SK-N-SH (cell line): ENCODE results near the gene KCNF1. TPM values are rescaled to one million over a fixed set of nuclear protein-coding genes. Genes with fewer than 3 reads are reported as not detected.

Source experiments
- CTCF ChIA-PET: fragments of 300-600, 350-600 bp; formaldehyde crosslinking; extraction: SDS; loops from one replicate; lab custom pipeline; 2021; lab: Yijun Ruan, JAX
- POLR2A ChIA-PET: fragments of 350-600 bp; sonication (Branson Sonifier 250); formaldehyde crosslinking; extraction: SDS; loops from one replicate; lab custom pipeline; 2020; ENCODE audit warnings: antibody characterized with exemption, inconsistent platforms; lab: Yijun Ruan, JAX
- DNase-seq: peaks from one replicate; pipeline ENCODE4 v3.0.0; 2012
- H2AFZ ChIP-seq: fragments of 200-600 bp; sonication (generic); 2 replicates; pipeline ENCODE4 v1.8.1; 2016; ENCODE audit warnings: antibody characterized with exemption, mild to moderate bottlenecking, low read depth
- H3F3A ChIP-seq: fragments of 200-600 bp; sonication (generic); replicated peaks from 2 replicates; pipeline ENCODE3; 2016; ENCODE audit warnings: antibody characterized with exemption, mild to moderate bottlenecking; ENCODE audit not compliant: insufficient read depth
- H3K27ac ChIP-seq, 2 experiments: fragments of 200-500 bp in 1 of 2; fragments of 200-600 bp in 1 of 2; sonication (Bioruptor generic) in 1 of 2; sonication (generic), shearing (Covaris generic) in 1 of 2; 2 replicates each; pipeline versions ENCODE4 v1.5.1 to v1.6.1; 2014 to 2016; ENCODE audit warnings: low read depth in 2 of 2, inconsistent platforms in 1 of 2, low read length in 1 of 2, mild to moderate bottlenecking in 1 of 2, mixed read lengths in 1 of 2
- H3K27me3 ChIP-seq: fragments of 200-600 bp; sonication (generic), shearing (Covaris generic); 2 replicates; pipeline ENCODE4 v1.6.1; 2016; ENCODE audit warnings: mixed run types; ENCODE audit not compliant: insufficient read depth
- H3K36me3 ChIP-seq, 2 experiments: fragments of 200-500 bp in 1 of 2; fragments of 200-600 bp in 1 of 2; sonication (Bioruptor generic) in 1 of 2; sonication (generic) in 1 of 2; replicated peaks in 1 of 2; 2 replicates each; pipeline versions ENCODE3 to v1.5.1; 2014 to 2016; ENCODE audit warnings: low read length in 1 of 2, mild to moderate bottlenecking in 1 of 2; ENCODE audit not compliant: insufficient read depth in 2 of 2, control insufficient read depth in 1 of 2
- H3K4me1 ChIP-seq, 2 experiments: fragments of 200-500 bp in 1 of 2; fragments of 200-600 bp in 1 of 2; sonication (Bioruptor generic) in 1 of 2; sonication (generic), shearing (Covaris generic) in 1 of 2; 2 replicates each; pipeline versions ENCODE4 v1.5.1 to v1.6.1; 2014 to 2016; ENCODE audit warnings: low read depth in 1 of 2, low read length in 1 of 2, mixed run types in 1 of 2; ENCODE audit not compliant: insufficient read depth in 2 of 2, control insufficient read depth in 1 of 2
- H3K4me2 ChIP-seq: fragments of 200-600 bp; sonication (generic), shearing (Covaris generic); 2 replicates; pipeline ENCODE4 v1.6.1; 2017; ENCODE audit warnings: mixed run types
- H3K4me3 ChIP-seq, 2 experiments: fragments of 200-500 bp in 1 of 2; fragments of 200-600 bp in 1 of 2; sonication (Bioruptor generic) in 1 of 2; sonication (generic), shearing (Covaris generic) in 1 of 2; 2 replicates each; pipeline versions ENCODE4 v1.5.1 to v1.8.1; 2014 to 2016; ENCODE audit warnings: low read depth in 2 of 2, inconsistent platforms in 1 of 2, low read length in 1 of 2, mild to moderate bottlenecking in 1 of 2, mixed read lengths in 1 of 2, moderate library complexity in 1 of 2
- H3K79me2 ChIP-seq: fragments of 200-600 bp; sonication (generic); 2 replicates; pipeline ENCODE4 v1.8.1; 2017; ENCODE audit warnings: mild to moderate bottlenecking; ENCODE audit not compliant: insufficient read depth
- H3K9ac ChIP-seq: fragments of 200-600 bp; sonication (generic); 2 replicates; pipeline ENCODE4 v1.6.1; 2017; ENCODE audit warnings: mixed run types
- H3K9me2 ChIP-seq: fragments of 200-600 bp; sonication (generic); 2 replicates; pipeline ENCODE4 v1.6.1; 2017; ENCODE audit warnings: mixed run types
- H3K9me3 ChIP-seq: fragments of 200-600 bp; sonication (generic); 2 replicates; pipeline ENCODE4 v1.6.1; 2017; ENCODE audit warnings: mixed run types, mild to moderate bottlenecking, moderate library complexity
- H4K20me1 ChIP-seq: fragments of 200-600 bp; sonication (generic); 2 replicates; pipeline ENCODE4 v1.6.1; 2017; ENCODE audit warnings: mild to moderate bottlenecking, mixed run types; ENCODE audit not compliant: insufficient read depth
- CHD2 ChIP-seq: fragments of 150-350 bp; IDR thresholded peaks from 2 replicates; pipeline ENCODE4 v1.6.1; 2018; ENCODE audit warnings: low read length; ENCODE audit not compliant: partially characterized antibody
- CTCF ChIP-seq: fragments of 200-600 bp; sonication (generic); IDR thresholded peaks from 2 replicates; pipeline ENCODE4 v1.6.1; 2017; ENCODE audit warnings: antibody characterized with exemption, mild to moderate bottlenecking, moderate library complexity
- ELF1 ChIP-seq: IDR thresholded peaks from 2 replicates; pipeline ENCODE4 v1.4.0; 2012
- EZH2phosphoT487 ChIP-seq: fragments of 200-600 bp; sonication (generic); IDR thresholded peaks from 2 replicates; pipeline ENCODE4 v1.6.1; 2017; ENCODE audit warnings: low read depth, mixed run types, mild to moderate bottlenecking, antibody characterized with exemption, moderate library complexity, borderline replicate concordance
- FOSL2 ChIP-seq: IDR thresholded peaks from 2 replicates; pipeline ENCODE4 v1.4.0; 2012; ENCODE audit warnings: low read depth, mild to moderate bottlenecking, moderate library complexity, borderline replicate concordance
- FOXJ3 ChIP-seq: sonication (generic); formaldehyde crosslinking; IDR thresholded peaks from 2 replicates; pipeline ENCODE4 v1.5.1; 2020; ENCODE audit warnings: mild to moderate bottlenecking, missing genetic modification reagents
- GABPA ChIP-seq: IDR thresholded peaks from 2 replicates; pipeline ENCODE4 v1.4.0; 2012; ENCODE audit warnings: low read depth, mild to moderate bottlenecking
- IRF3 ChIP-seq: fragments of 150-350 bp; IDR thresholded peaks from 2 replicates; pipeline ENCODE4 v1.6.1; 2016; ENCODE audit warnings: mild to moderate bottlenecking, low read depth, low read length
- JUND ChIP-seq: IDR thresholded peaks from 2 replicates; pipeline ENCODE4 v1.4.0; 2012
- MAX ChIP-seq: IDR thresholded peaks from 2 replicates; pipeline ENCODE4 v1.4.0; 2012; ENCODE audit warnings: low read depth
- MEF2A ChIP-seq: IDR thresholded peaks from 2 replicates; pipeline ENCODE4 v1.4.0; 2012; ENCODE audit warnings: low read depth, borderline replicate concordance
- MXI1 ChIP-seq: IDR thresholded peaks from 2 replicates; pipeline ENCODE4 v1.6.1; 2012; ENCODE audit warnings: mild to moderate bottlenecking, low read depth, low read length, improper control_type of control experiment
- NFIC ChIP-seq: IDR thresholded peaks from 2 replicates; pipeline ENCODE4 v1.4.0; 2012; ENCODE audit warnings: borderline replicate concordance
- NRF1 ChIP-seq: IDR thresholded peaks from 2 replicates; pipeline ENCODE4 v1.6.1; 2012; ENCODE audit warnings: low read depth, mild to moderate bottlenecking, low read length
- RCOR1 ChIP-seq: fragments of 150-350 bp; IDR thresholded peaks from 2 replicates; pipeline ENCODE4 v1.6.1; 2017; ENCODE audit warnings: antibody characterized with exemption, low read length
- RFX5 ChIP-seq: IDR thresholded peaks from 2 replicates; pipeline ENCODE4 v1.6.1; 2012; ENCODE audit warnings: mild to moderate bottlenecking, improper control_type of control experiment, low read length
- RXRA ChIP-seq: IDR thresholded peaks from 2 replicates; pipeline ENCODE4 v1.4.0; 2012; ENCODE audit warnings: low read depth, mild to moderate bottlenecking, borderline replicate concordance
- TAF1 ChIP-seq: IDR thresholded peaks from 2 replicates; pipeline ENCODE4 v1.6.1; 2012; ENCODE audit warnings: low read depth, mild to moderate bottlenecking, low read length, moderate library complexity, borderline replicate concordance
- TCF12 ChIP-seq: IDR thresholded peaks from 2 replicates; pipeline ENCODE4 v1.4.0; 2012
- USF2 ChIP-seq: fragments of 150-350 bp; IDR thresholded peaks from 2 replicates; pipeline ENCODE4 v1.6.1; 2017; ENCODE audit warnings: antibody characterized with exemption, low read length, low read depth, borderline replicate concordance
- ZBTB33 ChIP-seq: IDR thresholded peaks from 2 replicates; pipeline ENCODE4 v1.4.0; 2012; ENCODE audit warnings: low read depth, borderline replicate concordance
- WGBS: methylation state at CpG from one replicate; pipeline ENCODE4 v1.1.6; 2017; ENCODE audit warnings: low lambda C conversion rate; 5-methylcytosine and 5-hydroxymethylcytosine counted together
- polyA plus RNA-seq, 3 experiments: library from polyadenylated mRNA; depleted of rRNA; stranded (reverse); fragments of >200 nt; gene quantifications; 2 replicates each; pipeline ENCODE4 v1.2.3, GENCODE V29; 2012

KCNF1 gene
- polyA plus RNA-seq, 1 of the 3 experiments (the other 2 are of a cell fraction), result 0.23 TPM

GRCh38 chr2:10921525-10921924 lies 9.8 kb downstream of the KCNF1 start:
- no peak overlapping the region for H3K27ac ChIP-seq
- CTCF ChIA-PET, result interaction anchor here (1.0 to 3.7 kb wide), 5 partner anchors 9 to 203 kb away, joined by 4 to 19 read pairs (median 7); partner anchors contain the start of gene KCNF1
- H4K20me1 ChIP-seq, result no peaks in the 10 kb centered on the region
- 67% methylated on average over 6 of the region's 6 CpGs for WGBS
- no peaks in the 10 kb centered on the region for H3K9me3 ChIP-seq
- no peaks in the 10 kb centered on the region for H3K79me2 ChIP-seq
- no peak for DNase-seq
- no peaks in the 10 kb centered on the region for H3F3A ChIP-seq
- no peak overlapping the region for H2AFZ ChIP-seq
- no peaks in the 10 kb centered on the region; the same call in 1 of the 2 replicates for H3K27me3 ChIP-seq
- H3K9me2 ChIP-seq, result no peaks in the 10 kb centered on the region
- TF ChIP-seq GABPA (no peak), TCF12 (no peak), CHD2 (no peak), ZBTB33 (no peak), ELF1 (no peak), MEF2A (no peak), RXRA (no peak), MAX (no peak), TAF1 (no peak)
- POLR2A ChIA-PET, result interaction anchor here (0.7 kb wide), 1 partner anchor 1176 kb away, joined by 3 read pairs; no protein-coding TSS in a partner anchor
- no peaks in the 10 kb centered on the region for H3K36me3 ChIP-seq
- no peak overlapping the region for H3K4me2 ChIP-seq
- H3K4me3 ChIP-seq, result no peak overlapping the region
- H3K9ac ChIP-seq, result no peak overlapping the region
- H3K4me1 ChIP-seq, result peaks cover 0 to 6% of the 10 kb centered on the region in 2 experiments; a peak in 1 of 4 replicates

GRCh38 chr2:10922307-10923007 lies 10.7 kb downstream of the KCNF1 start:
- Histone ChIP-seq H3K27ac (no peak overlapping the region), H3K4me1 (peaks cover 0 to 6% of the 10 kb centered on the region in 2 experiments; a peak in 1 of 4 replicates), H3K27me3 (no peaks in the 10 kb centered on the region; the same call in 1 of the 2 replicates), H3K9ac (no peak overlapping the region), H3K79me2 (no peaks in the 10 kb centered on the region), H3K4me3 (no peak overlapping the region), H3K9me2 (no peaks in the 10 kb centered on the region), H3K36me3 (no peaks in the 10 kb centered on the region), H2AFZ (no peak overlapping the region), H3K4me2 (no peak overlapping the region), H3F3A (no peaks in the 10 kb centered on the region), H4K20me1 (no peaks in the 10 kb centered on the region), H3K9me3 (no peaks in the 10 kb centered on the region)
- CTCF ChIA-PET, result interaction anchor here (1.0 to 3.7 kb wide), 5 partner anchors 9 to 202 kb away, joined by 3 to 19 read pairs (median 7); partner anchors contain the start of gene KCNF1
- POLR2A ChIA-PET, result interaction anchor here (0.7 kb wide), 1 partner anchor 1175 kb away, joined by 3 read pairs; no protein-coding TSS in a partner anchor
- WGBS, result 81% methylated on average over 17 of the region's 20 CpGs
- no peak for DNase-seq
- TF ChIP-seq CTCF (no peak), TCF12 (no peak), FOSL2 (no peak), TAF1 (no peak), RFX5 (no peak), EZH2phosphoT487 (no peak), NRF1 (no peak), RCOR1 (no peak), USF2 (no peak), JUND (no peak), MXI1 (no peak), NFIC (no peak), IRF3 (no peak), GABPA (no peak), FOXJ3 (no peak)
